Ovary (tissue), 3 donors: ENCODE data around the gene SLC35D2.

ENCODE experiments used
- CTCF ChIP-seq, 3 donors: fragments of 450-650 bp in 2 of 3; fragments of 200-600 bp in 1 of 3; IDR thresholded peaks; one replicate each; pipeline versions ENCODE4 v1.5.1 to v1.8.0; 2016 to 2022; ENCODE audit warnings: antibody characterized with exemption in 3 of 3, mild to moderate bottlenecking in 1 of 3
- POLR2A ChIP-seq: fragments of 450-650 bp; IDR thresholded peaks from one replicate; pipeline ENCODE4 v1.6.1; 2017; ENCODE audit warnings: antibody characterized with exemption, mild to moderate bottlenecking, moderate library complexity
- donor health status: DM: no; HTN: no; CAD: no.

GRCh38 chr9:96299823-96300222 is 83.7 kb downstream of the SLC35D2 start:
- no peak for TF ChIP-seq CTCF (IDR thresholded peaks at IDR 0.05)
- TF ChIP-seq POLR2A: no peak
